GM12874 (cell line): ENCODE data around the gene CTIF.

Experiments used
- TF ChIP-seq, protein P1 (sequence below): IDR thresholded peaks from 2 replicates; pipeline ENCODE4 v1.5.1; 2011; ENCODE audit warnings: low read depth, mild to moderate bottlenecking, control low read depth, low read length, moderate library complexity; ENCODE audit not compliant: insufficient read depth

The CTIF gene

DNA sequence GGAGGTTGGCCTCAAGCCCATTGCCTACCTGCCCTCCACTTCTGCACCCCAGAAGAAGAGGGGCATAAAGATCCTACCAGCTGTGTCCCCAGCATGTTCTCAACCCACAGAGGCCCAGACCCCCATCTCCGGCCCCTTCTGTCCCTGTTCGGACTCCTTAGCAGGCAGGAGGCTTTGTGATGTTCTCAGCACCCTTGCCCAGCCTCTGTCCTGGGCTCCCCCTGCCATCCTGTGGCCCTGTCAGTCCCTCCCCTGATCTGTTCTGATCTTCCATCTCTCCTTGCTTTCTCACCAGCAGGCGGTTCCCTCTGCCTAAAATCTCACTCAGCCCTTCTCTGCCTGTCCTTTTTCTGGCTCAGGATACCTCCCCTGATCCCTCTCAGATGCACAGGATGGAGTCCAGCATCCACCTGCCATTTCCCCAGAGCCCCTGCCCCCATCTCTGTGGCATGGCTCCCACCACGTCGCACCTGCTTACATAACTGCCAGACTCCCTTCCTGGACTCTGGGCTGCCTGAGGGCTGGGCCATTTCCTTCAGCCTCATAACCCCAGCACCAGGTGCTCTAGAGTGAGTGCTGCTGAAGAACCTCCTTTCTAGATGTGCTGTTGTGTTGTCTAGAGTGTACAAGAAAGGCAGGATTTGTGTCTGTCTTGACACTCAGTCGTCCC is 134.0 kb downstream of the CTIF start:
- TF ChIP-seq, protein P1, sequence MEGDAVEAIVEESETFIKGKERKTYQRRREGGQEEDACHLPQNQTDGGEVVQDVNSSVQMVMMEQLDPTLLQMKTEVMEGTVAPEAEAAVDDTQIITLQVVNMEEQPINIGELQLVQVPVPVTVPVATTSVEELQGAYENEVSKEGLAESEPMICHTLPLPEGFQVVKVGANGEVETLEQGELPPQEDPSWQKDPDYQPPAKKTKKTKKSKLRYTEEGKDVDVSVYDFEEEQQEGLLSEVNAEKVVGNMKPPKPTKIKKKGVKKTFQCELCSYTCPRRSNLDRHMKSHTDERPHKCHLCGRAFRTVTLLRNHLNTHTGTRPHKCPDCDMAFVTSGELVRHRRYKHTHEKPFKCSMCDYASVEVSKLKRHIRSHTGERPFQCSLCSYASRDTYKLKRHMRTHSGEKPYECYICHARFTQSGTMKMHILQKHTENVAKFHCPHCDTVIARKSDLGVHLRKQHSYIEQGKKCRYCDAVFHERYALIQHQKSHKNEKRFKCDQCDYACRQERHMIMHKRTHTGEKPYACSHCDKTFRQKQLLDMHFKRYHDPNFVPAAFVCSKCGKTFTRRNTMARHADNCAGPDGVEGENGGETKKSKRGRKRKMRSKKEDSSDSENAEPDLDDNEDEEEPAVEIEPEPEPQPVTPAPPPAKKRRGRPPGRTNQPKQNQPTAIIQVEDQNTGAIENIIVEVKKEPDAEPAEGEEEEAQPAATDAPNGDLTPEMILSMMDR: no peak

DNA sequence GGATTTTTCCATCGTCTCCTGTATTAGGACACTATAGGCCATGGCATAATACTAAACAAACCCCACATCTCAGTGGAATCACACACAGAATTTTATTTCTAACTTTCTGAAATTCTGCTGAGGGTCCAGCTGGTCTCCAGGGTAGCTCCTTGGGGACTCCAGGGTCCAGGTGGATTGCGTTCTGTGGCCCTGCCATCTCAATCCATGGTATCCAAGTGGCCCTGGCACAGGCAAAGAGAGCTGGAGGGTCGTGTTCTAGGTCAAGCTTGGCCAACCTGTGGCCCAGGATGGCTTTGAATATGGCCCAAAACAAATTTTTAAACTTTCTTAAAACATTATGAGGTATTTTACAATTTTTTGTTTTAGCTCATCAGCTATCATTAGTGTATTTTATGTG is 134.6 kb downstream of the CTIF start:
- TF ChIP-seq, protein P1: no peak

DNA sequence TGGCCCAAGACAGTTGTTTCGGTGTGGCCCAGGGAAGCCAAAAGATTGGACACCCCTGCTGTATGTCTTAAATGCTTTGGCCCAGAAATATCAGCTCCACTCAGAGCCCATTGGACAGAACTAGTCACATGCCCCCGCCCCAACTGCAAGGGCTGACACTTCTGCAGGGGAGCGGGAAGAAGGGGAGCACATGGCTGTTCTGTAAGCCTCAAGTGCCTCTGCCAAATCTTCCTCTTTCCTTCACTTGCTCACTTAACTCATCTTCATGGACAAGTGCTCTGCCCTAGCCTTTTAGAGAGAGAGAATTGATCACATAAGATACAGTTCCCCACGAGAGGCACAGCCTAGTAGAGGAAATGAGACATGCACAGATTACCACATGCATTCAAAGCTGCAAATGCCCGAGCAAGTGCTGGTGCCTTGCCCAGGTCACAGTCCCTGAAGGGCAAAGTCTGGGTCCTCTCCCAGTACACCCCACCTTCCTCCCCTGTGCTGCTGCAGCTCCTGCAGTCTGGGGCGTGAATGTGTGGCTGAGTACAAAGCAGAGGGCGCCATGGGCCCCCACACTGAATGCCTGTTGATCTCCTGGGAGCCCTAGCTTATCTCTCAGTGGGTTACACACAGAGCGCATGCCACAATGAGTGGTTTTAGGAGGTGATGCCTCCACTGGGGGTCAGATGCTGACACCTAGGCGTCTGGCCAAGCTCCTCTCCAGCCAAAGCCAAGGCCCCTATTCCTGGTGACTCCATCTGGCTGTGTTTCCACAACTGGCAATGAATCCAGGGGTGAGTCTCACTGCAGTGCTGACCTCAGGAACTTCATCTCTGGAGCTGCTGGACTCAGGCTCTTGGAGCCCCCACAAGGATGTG is 135.3 kb downstream of the CTIF start:
- TF ChIP-seq, protein P1: no peak

DNA sequence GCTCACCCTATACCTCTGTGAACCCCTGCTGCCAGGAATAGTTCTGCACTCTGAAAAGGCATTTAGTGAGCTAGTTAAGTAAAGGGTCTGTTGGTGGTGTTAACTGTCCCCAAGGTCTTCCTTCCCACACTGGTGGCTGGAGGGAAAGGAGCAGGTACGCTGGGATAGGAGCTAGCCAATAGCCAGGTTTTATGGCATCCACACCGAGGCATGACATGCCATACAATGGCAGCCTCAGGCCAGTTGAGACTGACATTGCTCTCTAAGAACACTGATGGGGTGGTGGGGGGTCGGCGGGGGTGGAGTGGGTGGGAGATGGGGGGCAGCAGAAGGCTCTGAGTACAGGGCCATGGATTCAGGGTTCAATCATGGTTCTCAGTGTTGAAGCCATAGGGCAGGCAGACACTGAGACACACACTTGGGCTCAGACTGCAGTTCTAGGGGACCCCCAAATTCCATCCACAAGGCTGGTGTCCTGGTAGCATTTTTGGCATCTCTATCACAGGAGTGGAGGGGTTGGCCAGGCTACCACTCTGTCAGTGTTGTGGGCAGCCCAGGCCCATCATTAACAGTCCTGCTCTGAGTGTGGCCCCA is 136.0 kb downstream of the CTIF start:
- TF ChIP-seq, protein P1: no peak

DNA sequence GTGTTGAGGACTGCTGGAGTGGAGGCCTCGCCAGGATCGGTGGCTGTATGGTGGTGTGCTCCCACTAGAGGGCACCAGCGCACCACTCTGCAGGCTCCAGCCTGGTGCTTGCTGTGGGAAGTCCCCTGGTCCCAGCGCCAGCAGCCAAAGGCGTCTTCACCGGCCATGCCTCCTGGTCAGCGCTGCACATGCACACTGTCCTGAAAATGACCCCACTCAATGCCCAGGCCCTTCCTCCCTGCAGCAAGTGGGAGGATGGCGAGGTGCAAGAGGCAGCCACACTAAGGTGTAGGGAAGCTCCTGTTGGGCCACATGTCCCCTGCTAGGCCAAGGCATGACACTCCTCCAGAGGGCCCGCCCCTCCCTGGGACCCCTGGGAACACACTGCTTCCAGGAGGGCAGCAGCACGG is 136.5 kb downstream of the CTIF start:
- TF ChIP-seq, protein P1: peak; percentile 97

DNA sequence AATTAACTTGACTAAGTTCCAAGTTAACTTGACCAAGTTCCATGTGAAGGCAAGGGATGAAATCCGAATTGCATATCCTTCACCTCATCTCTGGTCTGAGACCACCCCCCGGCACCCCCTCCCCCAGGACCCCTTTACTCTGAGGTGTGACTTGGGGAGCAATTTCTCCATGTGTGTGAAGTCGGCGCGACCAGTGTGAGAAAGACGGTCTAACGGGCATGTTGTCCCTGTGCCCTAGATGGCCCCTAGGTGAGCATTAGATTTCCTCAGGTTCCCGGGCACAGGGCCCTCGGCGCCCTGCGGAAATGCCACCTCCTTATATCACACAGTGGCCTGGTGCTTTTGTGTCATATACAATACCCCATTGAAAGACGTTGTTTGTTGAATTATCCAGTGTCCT is 137.1 kb downstream of the CTIF start:
- TF ChIP-seq, protein P1: no peak

DNA sequence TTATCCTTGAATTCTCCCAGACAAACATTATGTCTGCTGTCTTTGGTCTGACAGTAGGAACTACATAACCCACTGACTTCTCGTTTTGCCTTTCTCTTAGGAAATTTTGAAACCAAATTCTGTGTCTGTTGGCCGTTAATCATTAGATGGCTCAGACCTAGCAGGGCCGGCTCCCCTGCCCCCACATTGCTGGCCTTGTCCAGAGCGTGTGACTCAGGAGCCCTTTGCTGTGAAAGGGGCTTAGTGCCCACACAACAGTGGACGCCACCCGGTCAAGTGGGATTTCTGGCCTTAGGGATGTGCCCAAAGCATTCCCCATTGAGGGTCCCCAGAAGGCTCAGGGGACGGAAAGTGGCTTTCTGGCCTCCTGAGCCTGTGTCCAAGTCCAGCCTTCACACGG is 137.5 kb downstream of the CTIF start:
- TF ChIP-seq, protein P1: no peak
